Measurements from ENCODE around the gene DOCK11.

DNA sequence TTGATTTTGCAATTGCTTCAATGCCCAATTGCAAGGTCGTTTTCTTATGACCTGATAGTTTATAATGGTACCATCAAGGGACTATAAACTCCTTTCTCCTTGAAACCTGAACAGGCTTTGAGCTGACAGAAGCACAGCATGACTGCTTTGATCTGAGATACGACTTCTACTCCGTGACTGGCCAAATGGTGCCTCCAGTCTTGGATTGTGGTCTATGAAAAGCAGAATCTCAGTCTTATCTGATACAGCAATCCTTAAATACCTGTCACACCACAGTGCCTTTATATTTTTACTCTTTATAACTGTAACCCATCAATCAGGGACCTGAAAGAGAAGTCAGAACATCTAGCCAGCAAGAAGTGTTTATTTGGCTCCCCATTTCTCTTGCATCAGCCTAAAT, 93.1 kb downstream of the DOCK11 start:
- TF ChIP-seq FOXM1 (IDR thresholded peaks at IDR 0.05; ENCODE audit: low read depth) (no peak), FOXM1 (CRISPR knock-in tag; IDR thresholded peaks at IDR 0.05; ENCODE audit: low read depth) (no peak), POLR2A (conservative IDR thresholded peaks at IDR 0.05) (no peak), CREBBP (IDR thresholded peaks at IDR 0.05; ENCODE audit: low read depth, low read length) (no peak), KAT2B (IDR thresholded peaks at IDR 0.05; ENCODE audit: low read depth, low read length) (no peak), ELF4 (CRISPR knock-in tag; IDR thresholded peaks at IDR 0.05) (no peak), ZNF589 (CRISPR knock-in tag; IDR thresholded peaks at IDR 0.05; ENCODE audit: low read depth) (no peak), POLR2AphosphoS5 (IDR thresholded peaks at IDR 0.05; ENCODE audit: control insufficient read depth, insufficient read depth, low read depth, low read length) (no peak), TSC22D4 (tag; IDR thresholded peaks at IDR 0.05) (no peak), POLR2H (tag; IDR thresholded peaks at IDR 0.05; ENCODE audit: low read depth) (no peak), CSDE1 (IDR thresholded peaks at IDR 0.05) (no peak), ATF7 (IDR thresholded peaks at IDR 0.05) (no peak), SLC30A9 (CRISPR knock-in tag; IDR thresholded peaks at IDR 0.05) (no peak)
- TF ChIP-seq, protein P1, sequence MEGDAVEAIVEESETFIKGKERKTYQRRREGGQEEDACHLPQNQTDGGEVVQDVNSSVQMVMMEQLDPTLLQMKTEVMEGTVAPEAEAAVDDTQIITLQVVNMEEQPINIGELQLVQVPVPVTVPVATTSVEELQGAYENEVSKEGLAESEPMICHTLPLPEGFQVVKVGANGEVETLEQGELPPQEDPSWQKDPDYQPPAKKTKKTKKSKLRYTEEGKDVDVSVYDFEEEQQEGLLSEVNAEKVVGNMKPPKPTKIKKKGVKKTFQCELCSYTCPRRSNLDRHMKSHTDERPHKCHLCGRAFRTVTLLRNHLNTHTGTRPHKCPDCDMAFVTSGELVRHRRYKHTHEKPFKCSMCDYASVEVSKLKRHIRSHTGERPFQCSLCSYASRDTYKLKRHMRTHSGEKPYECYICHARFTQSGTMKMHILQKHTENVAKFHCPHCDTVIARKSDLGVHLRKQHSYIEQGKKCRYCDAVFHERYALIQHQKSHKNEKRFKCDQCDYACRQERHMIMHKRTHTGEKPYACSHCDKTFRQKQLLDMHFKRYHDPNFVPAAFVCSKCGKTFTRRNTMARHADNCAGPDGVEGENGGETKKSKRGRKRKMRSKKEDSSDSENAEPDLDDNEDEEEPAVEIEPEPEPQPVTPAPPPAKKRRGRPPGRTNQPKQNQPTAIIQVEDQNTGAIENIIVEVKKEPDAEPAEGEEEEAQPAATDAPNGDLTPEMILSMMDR (IDR thresholded peaks at IDR 0.05 in 2 of 3, conservative IDR thresholded peaks at IDR 0.05 in 1 of 3; ENCODE audit: insufficient read depth in 2 of 3, low read depth in 1 of 3, low read length in 3 of 3) = no peak
- TF ChIP-seq, protein P2, sequence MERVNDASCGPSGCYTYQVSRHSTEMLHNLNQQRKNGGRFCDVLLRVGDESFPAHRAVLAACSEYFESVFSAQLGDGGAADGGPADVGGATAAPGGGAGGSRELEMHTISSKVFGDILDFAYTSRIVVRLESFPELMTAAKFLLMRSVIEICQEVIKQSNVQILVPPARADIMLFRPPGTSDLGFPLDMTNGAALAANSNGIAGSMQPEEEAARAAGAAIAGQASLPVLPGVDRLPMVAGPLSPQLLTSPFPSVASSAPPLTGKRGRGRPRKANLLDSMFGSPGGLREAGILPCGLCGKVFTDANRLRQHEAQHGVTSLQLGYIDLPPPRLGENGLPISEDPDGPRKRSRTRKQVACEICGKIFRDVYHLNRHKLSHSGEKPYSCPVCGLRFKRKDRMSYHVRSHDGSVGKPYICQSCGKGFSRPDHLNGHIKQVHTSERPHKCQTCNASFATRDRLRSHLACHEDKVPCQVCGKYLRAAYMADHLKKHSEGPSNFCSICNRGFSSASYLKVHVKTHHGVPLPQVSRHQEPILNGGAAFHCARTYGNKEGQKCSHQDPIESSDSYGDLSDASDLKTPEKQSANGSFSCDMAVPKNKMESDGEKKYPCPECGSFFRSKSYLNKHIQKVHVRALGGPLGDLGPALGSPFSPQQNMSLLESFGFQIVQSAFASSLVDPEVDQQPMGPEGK (CRISPR knock-in tag; IDR thresholded peaks at IDR 0.05; ENCODE audit: borderline replicate concordance) = no peak
